ENCODE measurements around the gene CATSPER1.

The CATSPER1 gene

DNA sequence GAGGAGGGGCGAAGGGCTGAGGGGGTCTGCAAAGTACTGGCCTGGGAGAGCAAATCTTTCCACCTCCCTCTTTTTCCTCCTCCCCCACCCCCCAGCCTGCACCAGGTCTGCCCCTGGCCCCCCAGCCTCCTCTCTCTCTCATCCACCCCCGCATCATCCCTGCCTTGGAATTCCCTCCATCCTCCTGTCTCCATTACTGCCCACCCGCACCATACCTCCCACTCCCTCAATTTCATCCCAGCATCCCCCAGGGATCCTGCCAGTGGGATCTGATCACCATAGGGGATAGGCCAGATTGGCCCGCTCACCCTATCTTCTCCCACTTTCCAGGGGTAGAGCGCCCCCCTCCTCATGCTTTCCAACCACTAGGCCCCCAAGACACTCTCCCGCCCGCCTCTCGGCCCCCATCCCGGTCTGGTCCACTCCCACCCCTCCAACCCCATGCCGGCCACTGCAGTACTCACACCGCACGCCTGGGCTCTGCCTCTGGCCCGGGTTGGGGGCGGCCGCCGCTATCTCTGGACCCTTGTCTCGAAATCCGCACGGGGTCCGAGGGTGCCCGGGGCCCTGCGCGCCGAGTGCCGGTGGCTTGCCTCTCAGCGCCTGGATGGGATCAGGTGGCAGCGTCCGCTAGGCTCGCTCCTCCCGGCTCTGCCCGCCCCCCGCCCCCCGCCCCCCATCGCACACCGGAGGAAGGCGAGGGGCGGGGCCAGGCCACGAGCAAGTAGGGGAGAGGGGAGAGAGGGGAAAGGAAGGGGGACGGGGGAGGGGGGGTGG, 22.5 kb upstream of the CATSPER1 start, which contains the start of gene GAL3ST3:
TSS of gene GAL3ST3 (minus strand) at position 615 of the 777 bp plus-strand sequence. CDS start 3,746 bp downstream, outside the sequence.
- H3K4me1 ChIP-seq (ENCODE audit: insufficient read depth, poor library complexity, severe bottlenecking) = peaks cover 14% of the 10 kb centered on the region
- TF ChIP-seq, protein P1, sequence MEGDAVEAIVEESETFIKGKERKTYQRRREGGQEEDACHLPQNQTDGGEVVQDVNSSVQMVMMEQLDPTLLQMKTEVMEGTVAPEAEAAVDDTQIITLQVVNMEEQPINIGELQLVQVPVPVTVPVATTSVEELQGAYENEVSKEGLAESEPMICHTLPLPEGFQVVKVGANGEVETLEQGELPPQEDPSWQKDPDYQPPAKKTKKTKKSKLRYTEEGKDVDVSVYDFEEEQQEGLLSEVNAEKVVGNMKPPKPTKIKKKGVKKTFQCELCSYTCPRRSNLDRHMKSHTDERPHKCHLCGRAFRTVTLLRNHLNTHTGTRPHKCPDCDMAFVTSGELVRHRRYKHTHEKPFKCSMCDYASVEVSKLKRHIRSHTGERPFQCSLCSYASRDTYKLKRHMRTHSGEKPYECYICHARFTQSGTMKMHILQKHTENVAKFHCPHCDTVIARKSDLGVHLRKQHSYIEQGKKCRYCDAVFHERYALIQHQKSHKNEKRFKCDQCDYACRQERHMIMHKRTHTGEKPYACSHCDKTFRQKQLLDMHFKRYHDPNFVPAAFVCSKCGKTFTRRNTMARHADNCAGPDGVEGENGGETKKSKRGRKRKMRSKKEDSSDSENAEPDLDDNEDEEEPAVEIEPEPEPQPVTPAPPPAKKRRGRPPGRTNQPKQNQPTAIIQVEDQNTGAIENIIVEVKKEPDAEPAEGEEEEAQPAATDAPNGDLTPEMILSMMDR (IDR thresholded peaks at IDR 0.05; ENCODE audit: poor library complexity, severe bottlenecking) = no peak
- H3K27me3 ChIP-seq (ENCODE audit: insufficient read depth, poor library complexity, severe bottlenecking) = no peaks in the 10 kb centered on the region
- DNase-seq (ENCODE audit: low spot score) (no peak), ATAC-seq (ENCODE audit: low read depth) (no peak)
- peaks cover 12% of the 10 kb centered on the region for H3K36me3 ChIP-seq (ENCODE audit: low read depth)
- H3K9me3 ChIP-seq (ENCODE audit: severe bottlenecking) = no peaks in the 10 kb centered on the region
- H3K4me3 ChIP-seq (ENCODE audit: severe bottlenecking) = no peak within 1 kb of the TSS
- no peak within 1 kb of the TSS for H3K27ac ChIP-seq (ENCODE audit: poor library complexity, severe bottlenecking)

DNA sequence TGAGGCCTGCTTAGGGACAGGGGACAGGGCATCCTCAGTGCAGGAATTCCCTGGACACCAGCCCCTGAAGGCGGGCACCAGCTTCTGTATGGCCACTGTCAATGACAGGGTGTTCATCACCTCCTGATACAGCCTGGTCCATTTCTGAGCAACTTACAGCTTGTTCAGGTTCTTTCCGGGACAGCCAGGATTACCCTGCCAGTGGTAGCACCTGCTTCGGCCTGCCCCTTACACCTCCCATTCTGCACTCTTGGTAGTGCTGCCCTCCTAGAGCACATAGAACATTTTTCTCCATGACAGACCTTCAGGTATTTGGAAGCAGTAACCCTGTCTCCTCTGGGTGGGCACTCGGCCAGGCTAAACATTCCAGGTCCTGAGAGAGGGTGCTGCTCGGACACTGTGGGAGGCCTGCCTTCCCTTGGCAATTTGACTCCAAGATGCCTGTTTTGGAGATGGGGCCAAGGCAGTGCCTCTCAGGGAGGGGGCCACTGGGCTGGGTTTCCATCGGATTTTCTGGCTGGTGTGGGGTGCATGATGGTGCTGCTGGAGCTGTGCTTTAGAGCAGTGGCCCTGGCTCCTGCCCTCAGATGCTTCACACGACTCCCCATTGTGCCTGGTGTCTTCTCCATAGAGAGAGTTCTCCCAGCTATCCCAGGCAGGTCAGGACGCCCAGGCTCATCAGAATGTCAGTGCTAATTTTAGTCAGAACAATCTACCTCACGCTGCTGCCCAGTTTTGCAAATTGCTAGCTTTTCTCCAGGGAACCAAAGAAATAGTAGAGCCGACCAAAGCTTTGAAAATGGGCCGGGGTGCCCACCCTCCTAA, 21.5 kb upstream of the CATSPER1 start:
- H3K36me3 ChIP-seq (ENCODE audit: low read depth) = peaks cover 4% of the 10 kb centered on the region; the same call in 1 of the 2 replicates
- peaks cover 8% of the 10 kb centered on the region for H3K4me1 ChIP-seq (ENCODE audit: insufficient read depth, poor library complexity, severe bottlenecking)
- DNase-seq (ENCODE audit: low spot score) = no peak
- no peak overlapping the region for H3K27ac ChIP-seq (ENCODE audit: poor library complexity, severe bottlenecking)
- H3K27me3 ChIP-seq (ENCODE audit: insufficient read depth, poor library complexity, severe bottlenecking) = no peaks in the 10 kb centered on the region
- H3K9me3 ChIP-seq (ENCODE audit: severe bottlenecking) = no peaks in the 10 kb centered on the region
- TF ChIP-seq, protein P1 (IDR thresholded peaks at IDR 0.05; ENCODE audit: poor library complexity, severe bottlenecking) = no peak
- no peak for ATAC-seq (ENCODE audit: low read depth)
- no peak overlapping the region for H3K4me3 ChIP-seq (ENCODE audit: severe bottlenecking)

DNA sequence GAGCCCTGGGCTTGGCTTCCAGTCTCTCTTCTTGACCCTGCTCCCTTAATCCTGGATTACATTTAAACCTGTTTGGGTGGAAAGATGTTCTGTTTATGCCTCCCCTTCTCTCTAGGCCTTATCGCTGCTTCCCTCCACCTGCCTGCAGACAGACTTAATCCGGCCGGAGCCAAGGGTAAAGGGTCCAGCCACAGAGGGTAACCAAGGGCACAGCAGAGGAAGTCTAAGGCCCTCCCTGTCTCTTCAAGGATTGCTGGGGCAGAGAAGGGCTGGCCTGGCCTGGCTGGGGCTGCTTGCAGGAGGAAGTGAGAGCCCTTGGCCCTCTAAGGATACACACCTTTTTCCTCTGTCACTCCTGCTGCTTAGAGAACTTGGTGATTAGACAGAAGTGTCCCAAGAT, 20.6 kb upstream of the CATSPER1 start:
- no peaks in the 10 kb centered on the region for H3K36me3 ChIP-seq (ENCODE audit: low read depth)
- no peak overlapping the region for H3K27ac ChIP-seq (ENCODE audit: poor library complexity, severe bottlenecking)
- H3K27me3 ChIP-seq (ENCODE audit: insufficient read depth, poor library complexity, severe bottlenecking) = no peaks in the 10 kb centered on the region
- DNase-seq (ENCODE audit: low spot score) (no peak), ATAC-seq (ENCODE audit: low read depth) (no peak)
- H3K9me3 ChIP-seq (ENCODE audit: severe bottlenecking) = no peaks in the 10 kb centered on the region
- peaks cover 8% of the 10 kb centered on the region for H3K4me1 ChIP-seq (ENCODE audit: insufficient read depth, poor library complexity, severe bottlenecking)
- TF ChIP-seq, protein P1 (IDR thresholded peaks at IDR 0.05; ENCODE audit: poor library complexity, severe bottlenecking) = no peak
- no peak overlapping the region for H3K4me3 ChIP-seq (ENCODE audit: severe bottlenecking)

GRCh38 chr11:66045177-66045639, 18.9 kb upstream of the CATSPER1 start:
- Histone ChIP-seq H3K36me3 (ENCODE audit: low read depth) (no peaks in the 10 kb centered on the region), H3K27ac (ENCODE audit: poor library complexity, severe bottlenecking) (no peak overlapping the region), H3K27me3 (ENCODE audit: insufficient read depth, poor library complexity, severe bottlenecking) (no peaks in the 10 kb centered on the region), H3K4me1 (ENCODE audit: insufficient read depth, poor library complexity, severe bottlenecking) (no peaks in the 10 kb centered on the region), H3K9me3 (ENCODE audit: severe bottlenecking) (no peaks in the 10 kb centered on the region), H3K4me3 (ENCODE audit: severe bottlenecking) (no peak overlapping the region)
- TF ChIP-seq, protein P1 (IDR thresholded peaks at IDR 0.05; ENCODE audit: poor library complexity, severe bottlenecking) = peak; percentile 84
- peak; percentile 81 for ATAC-seq (ENCODE audit: low read depth)
- DNase-seq (ENCODE audit: low spot score) = no peak
